HAP-1 (cell line): ENCODE results near the gene SAMHD1.

Experiments
- DNase-seq, 2 experiments: peaks; one replicate each; pipeline ENCODE4 v3.0.0-alpha.2; 2016 to 2020; ENCODE audit warnings: low spot score in 2 of 2
- H3K27me3 ChIP-seq: fragments of 250-450 bp; sonication (Bioruptor Pico); 2 replicates; pipeline ENCODE4 v1.5.1; 2020; ENCODE audit warnings: low read depth, mild to moderate bottlenecking, moderate library complexity
- H3K36me3 ChIP-seq: fragments of 250-450 bp; sonication (Bioruptor Pico); replicated peaks from 2 replicates; pipeline ENCODE4 v1.5.1; 2020; ENCODE audit warnings: mild to moderate bottlenecking
- H3K4me1 ChIP-seq: fragments of 250-450 bp; sonication (Bioruptor Pico); 2 replicates; pipeline ENCODE4 v1.5.1; 2020; ENCODE audit warnings: mild to moderate bottlenecking
- H3K4me3 ChIP-seq: fragments of 250-450 bp; sonication (Bioruptor Pico); 2 replicates; pipeline ENCODE4 v1.5.1; 2020; ENCODE audit warnings: mild to moderate bottlenecking, moderate library complexity
- H3K9me3 ChIP-seq: fragments of 250-450 bp; sonication (Bioruptor Pico); 2 replicates; pipeline ENCODE4 v1.5.1; 2020; ENCODE audit warnings: mild to moderate bottlenecking, moderate library complexity
- in situ Hi-C: fragments of 300-500 bp; cut with MboI; formaldehyde crosslinking; loops from 3 replicates; pipeline ENCODE4 v1.14.3; 2020; ENCODE audit warnings: low sequenced_read_pairs, inconsistent platforms, mixed read lengths

Gene SAMHD1

GRCh38 chr20:36866681-36867495 is 84.6 kb downstream of the SAMHD1 start:
- Histone ChIP-seq H3K9me3 (no peaks in the 10 kb centered on the region), H3K36me3 (no peaks in the 10 kb centered on the region), H3K4me1 (peaks cover 10% of the 10 kb centered on the region), H3K27me3 (no peaks in the 10 kb centered on the region), H3K4me3 (no peak overlapping the region)
- DNase-seq, result no peak
- in situ Hi-C loops, result no loop called here

- H3K27me3 ChIP-seq, result no peaks in the 10 kb centered on the region
- H3K36me3 ChIP-seq, result peaks cover 2% of the 10 kb centered on the region
- no peak for DNase-seq
- H3K4me3 ChIP-seq, result no peak overlapping the region
- H3K9me3 ChIP-seq, result no peaks in the 10 kb centered on the region
- in situ Hi-C loops, result no loop called here
- peaks cover 17% of the 10 kb centered on the region for H3K4me1 ChIP-seq
Measured at GRCh38 chr20:36866164-36866563, 85.3 kb downstream of the SAMHD1 start.

- H3K36me3 ChIP-seq, result peaks cover 6% of the 10 kb centered on the region
- no peak overlapping the region for H3K4me3 ChIP-seq
- H3K4me1 ChIP-seq, result peaks cover 18% of the 10 kb centered on the region
- no peaks in the 10 kb centered on the region for H3K27me3 ChIP-seq
- no peaks in the 10 kb centered on the region for H3K9me3 ChIP-seq
- in situ Hi-C loops, result no loop called here
- no peak for DNase-seq
Measured at GRCh38 chr20:36865861-36866149, 85.7 kb downstream of the SAMHD1 start.

DNA sequence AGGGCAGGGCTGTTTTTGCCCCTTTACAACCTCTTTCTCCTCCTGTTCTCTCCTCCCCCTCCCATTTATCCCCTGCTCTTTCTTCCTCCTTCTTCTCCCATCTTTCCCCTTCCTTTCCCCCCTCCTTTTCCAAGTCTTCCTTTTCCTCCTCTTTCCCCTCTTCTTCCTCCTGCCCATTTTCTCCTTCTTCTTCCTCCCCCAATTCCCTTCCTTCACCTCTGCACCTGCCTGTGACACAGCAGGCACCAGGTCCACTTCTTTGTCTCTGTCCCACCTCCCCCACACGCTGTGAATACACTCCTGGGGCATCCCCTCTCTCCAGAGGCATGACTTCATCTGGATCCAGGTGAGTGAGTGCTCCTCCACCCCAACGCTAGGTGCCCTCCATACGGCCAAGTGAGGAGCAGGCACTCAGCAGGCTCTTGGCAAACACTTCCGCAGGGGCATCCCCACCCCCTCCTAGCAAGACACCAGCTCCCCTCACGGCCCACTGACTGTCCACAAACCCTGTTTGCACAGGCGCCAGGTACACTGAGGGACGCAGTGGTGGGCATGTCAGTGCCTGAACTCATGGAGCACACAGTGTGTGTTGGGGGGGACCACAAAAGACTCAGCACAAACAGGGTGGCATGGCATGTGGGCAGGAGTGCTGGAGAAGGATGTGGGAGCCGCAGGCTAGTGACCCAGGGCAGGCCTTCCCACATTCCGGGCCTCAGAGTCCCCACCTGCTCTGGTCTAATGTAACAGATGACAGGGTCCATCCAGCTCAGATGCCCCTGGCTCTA is 86.2 kb downstream of the SAMHD1 start:
- Histone ChIP-seq H3K27me3 (no peaks in the 10 kb centered on the region), H3K4me1 (peaks cover 18% of the 10 kb centered on the region), H3K4me3 (no peak overlapping the region), H3K9me3 (no peaks in the 10 kb centered on the region), H3K36me3 (peaks cover 11% of the 10 kb centered on the region)
- DNase-seq, result no peak
- in situ Hi-C loops, result no loop called here

DNA sequence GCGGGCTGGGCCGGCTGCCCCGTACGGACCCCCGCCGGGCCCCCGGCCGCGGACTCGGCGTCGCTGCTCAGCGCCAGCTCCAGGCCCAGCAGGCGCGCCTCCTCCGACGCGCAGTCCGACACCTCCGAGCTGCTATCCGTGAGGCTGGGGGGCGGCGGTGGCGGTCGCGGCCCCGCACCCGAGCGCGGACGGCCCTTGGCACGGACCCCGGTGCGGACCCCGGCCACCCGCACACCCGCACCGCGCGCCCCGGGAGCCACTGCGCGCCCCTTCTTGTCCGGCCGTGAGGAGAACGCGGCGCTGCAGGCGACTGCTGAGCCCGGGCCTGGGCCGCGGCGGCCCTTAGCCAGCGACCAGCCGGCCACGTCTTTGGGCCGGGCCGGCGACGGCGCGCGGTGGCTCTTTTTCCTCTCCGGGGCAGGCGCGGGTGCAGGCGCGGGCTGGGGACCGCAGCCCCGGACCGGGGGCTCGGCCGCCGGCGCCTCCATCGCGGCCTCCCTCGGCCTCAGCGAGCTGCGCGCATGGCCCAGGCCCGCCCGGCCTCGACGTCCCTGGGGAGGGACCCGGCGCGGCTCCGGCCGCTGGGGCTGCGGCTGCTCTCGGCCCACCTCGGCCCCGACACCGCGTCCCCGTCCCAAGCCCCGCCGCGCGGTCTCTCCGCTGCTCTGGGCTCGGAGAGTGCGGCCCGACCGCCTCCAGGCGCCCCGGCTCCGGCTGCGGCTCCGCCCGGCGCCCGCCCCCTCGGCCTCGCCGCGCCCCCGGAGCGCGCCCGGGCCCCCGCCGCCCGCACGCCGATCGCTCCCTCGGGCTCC is 88.4 kb downstream of the SAMHD1 start:
- H3K4me1 ChIP-seq, result peaks cover 18% of the 10 kb centered on the region
- no peak for DNase-seq
- H3K4me3 ChIP-seq, result peak overlapping the region; percentile 67
- H3K36me3 ChIP-seq, result peaks cover 12% of the 10 kb centered on the region
- H3K27me3 ChIP-seq, result no peaks in the 10 kb centered on the region
- in situ Hi-C loops, result no loop called here
- H3K9me3 ChIP-seq, result no peaks in the 10 kb centered on the region

DNA sequence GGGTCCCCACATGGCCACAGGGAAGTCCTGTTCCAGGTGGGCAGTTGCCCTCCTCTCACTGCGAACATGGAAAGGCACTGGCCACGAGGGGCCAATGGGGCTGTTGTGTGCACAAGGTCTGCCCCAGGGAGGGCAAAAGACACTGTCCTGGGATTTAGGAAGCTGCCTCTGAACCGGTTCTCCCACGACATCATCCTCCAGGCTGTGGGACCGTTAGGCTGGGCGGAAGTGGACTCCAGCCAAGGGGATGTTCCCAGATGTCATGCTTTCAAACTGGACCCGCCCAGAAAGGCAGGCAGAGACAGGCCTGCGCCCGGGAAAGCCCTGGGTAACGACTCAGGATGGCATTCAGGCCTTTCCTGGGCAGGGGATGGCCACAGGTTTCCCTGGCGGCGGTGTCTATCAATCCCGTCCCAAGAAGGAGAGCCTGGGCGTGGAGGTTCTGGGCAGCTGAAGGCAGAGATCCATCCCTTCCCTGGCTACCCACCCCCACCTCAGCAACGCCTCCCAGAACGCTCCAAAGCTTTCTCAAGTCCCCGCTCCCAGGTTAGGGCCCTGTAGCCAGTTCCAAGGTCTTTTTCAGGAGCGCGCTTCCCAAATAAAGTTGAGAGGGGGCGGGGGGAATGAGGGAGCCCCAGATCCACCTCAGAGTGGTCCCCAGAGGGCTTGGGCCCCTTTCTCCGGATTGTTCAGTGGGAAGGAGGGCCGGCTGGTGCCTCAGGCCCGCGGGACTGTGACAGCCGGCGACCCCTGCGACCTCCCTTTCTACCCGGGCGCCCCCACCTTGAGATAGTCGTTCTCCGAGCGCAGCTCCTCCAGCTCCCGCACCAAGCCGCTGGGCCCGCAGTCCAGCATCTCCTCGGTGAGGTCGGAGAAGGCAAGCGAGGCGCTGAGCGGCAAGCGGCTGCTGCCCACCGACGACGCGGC is 89.4 kb downstream of the SAMHD1 start:
- no peaks in the 10 kb centered on the region for H3K9me3 ChIP-seq
- no peaks in the 10 kb centered on the region for H3K27me3 ChIP-seq
- in situ Hi-C loops, result no loop called here
- peaks cover 18% of the 10 kb centered on the region for H3K4me1 ChIP-seq
- DNase-seq, result peak; percentile 68 to 84
- peaks cover 16% of the 10 kb centered on the region for H3K36me3 ChIP-seq
- peak overlapping the region; percentile 67 for H3K4me3 ChIP-seq

DNA sequence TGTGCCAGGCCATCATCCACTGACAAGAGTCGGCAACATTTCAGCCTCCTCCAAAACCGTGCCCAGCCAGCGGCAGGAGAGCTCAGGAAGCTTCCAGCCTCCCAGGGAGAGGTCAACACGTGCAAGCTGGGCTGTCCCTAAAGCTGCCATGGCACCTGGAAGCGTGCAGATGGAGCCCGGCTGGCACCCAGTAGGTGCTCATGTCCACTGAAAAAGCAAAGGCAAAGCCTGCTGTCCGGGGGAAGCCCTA is 90.0 kb downstream of the SAMHD1 start:
- Histone ChIP-seq H3K4me3 (peak overlapping the region; percentile 67), H3K36me3 (peaks cover 16% of the 10 kb centered on the region), H3K27me3 (no peaks in the 10 kb centered on the region), H3K9me3 (no peaks in the 10 kb centered on the region), H3K4me1 (peaks cover 18% of the 10 kb centered on the region)
- in situ Hi-C loops, result no loop called here
- DNase-seq, result no peak

DNA sequence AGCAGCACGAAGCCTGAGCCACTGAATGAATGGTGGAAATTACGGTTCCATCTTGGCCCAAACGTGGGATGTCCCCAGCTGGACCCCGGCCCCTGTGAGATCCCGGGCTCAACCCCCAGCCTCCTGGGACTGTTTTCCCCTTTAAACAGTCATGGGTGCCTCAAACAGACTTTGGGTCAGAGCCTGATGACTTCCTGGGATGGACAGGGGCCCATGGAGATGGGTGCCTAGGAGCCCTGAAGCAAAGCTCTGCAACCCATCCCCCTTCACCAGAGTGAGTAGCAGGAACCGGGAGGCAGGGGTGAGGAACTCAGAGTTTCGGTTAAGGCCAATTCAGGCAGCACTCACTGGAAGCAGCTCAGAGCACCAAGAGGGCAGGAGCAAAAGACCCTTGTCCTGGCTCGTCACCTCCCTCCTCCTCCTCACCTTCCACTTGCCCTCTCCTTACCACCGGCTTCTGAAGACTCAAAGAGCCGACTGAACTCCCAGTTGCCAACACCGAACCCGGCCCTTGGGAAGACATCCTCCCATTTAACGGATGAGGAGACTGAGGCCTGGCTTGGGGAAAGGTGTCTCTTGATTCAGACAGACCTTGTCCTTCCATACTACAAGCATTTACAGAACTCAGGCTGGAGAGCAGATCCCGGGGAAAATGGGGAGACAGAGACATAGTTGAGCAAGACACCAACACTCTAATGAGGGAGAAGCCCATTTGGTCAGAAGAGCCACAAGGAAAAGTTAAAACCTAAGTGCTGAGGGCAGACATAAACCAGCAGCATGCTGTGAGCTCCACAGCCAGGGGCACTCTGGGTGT is 90.5 kb downstream of the SAMHD1 start:
- in situ Hi-C loops, result no loop called here
- Histone ChIP-seq H3K27me3 (no peaks in the 10 kb centered on the region), H3K36me3 (peaks cover 16% of the 10 kb centered on the region), H3K4me1 (peaks cover 18% of the 10 kb centered on the region), H3K9me3 (no peaks in the 10 kb centered on the region), H3K4me3 (peak overlapping the region; percentile 67)
- DNase-seq, result no peak

DNA sequence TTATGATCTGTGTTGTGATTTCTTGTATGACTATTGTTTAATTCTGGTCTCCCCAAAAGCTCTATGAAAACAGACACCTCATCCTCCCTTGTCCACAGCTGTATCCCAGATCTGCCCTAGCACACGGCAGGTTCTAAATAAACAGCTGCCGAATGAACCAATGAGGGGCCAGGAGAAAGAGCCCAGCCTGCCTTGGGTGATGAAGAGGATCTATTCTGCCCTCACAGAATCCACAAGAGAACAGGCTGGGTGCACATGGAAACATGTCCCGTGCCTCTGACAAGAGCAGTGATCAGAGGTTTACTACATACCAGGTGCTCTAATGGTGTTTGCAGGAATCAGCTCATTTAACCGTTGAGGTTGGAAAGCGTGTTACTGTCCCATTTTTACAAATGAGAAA is 91.2 kb downstream of the SAMHD1 start:
- in situ Hi-C loops, result no loop called here
- Histone ChIP-seq H3K27me3 (no peaks in the 10 kb centered on the region), H3K4me3 (no peak overlapping the region), H3K36me3 (peaks cover 16% of the 10 kb centered on the region), H3K4me1 (peaks cover 18% of the 10 kb centered on the region), H3K9me3 (no peaks in the 10 kb centered on the region)
- no peak for DNase-seq

- DNase-seq, result no peak
- peaks cover 17% of the 10 kb centered on the region for H3K4me1 ChIP-seq
- in situ Hi-C loops, result no loop called here
- H3K9me3 ChIP-seq, result no peaks in the 10 kb centered on the region
- peaks cover 16% of the 10 kb centered on the region for H3K36me3 ChIP-seq
- H3K4me3 ChIP-seq, result no peak overlapping the region
- H3K27me3 ChIP-seq, result no peaks in the 10 kb centered on the region
Measured at GRCh38 chr20:36859700-36860330, 91.7 kb downstream of the SAMHD1 start.

DNA sequence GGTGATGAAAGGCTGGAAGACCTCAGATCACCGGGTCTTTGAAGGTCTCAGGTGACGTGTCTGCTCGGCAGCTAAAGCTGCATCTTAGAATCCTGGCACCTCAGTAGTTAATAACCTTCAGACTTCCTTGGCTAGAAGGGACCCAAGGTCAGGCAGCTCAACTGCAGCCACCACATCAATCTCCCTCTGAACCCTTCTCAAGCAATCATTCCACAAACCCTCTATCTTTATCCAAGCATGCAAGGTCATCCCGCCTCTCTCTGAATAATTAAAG is 92.3 kb downstream of the SAMHD1 start:
- Histone ChIP-seq H3K27me3 (no peaks in the 10 kb centered on the region), H3K4me1 (peaks cover 11% of the 10 kb centered on the region), H3K36me3 (peaks cover 16% of the 10 kb centered on the region), H3K4me3 (no peak overlapping the region), H3K9me3 (no peaks in the 10 kb centered on the region)
- DNase-seq, result no peak
- in situ Hi-C loops, result no loop called here

GRCh38 chr20:36856691-36857635 is 94.5 kb downstream of the SAMHD1 start:
- H3K4me3 ChIP-seq, result no peak overlapping the region
- no peaks in the 10 kb centered on the region for H3K27me3 ChIP-seq
- DNase-seq, result no peak
- peaks cover 9% of the 10 kb centered on the region for H3K4me1 ChIP-seq
- in situ Hi-C loops, result no loop called here
- H3K36me3 ChIP-seq, result peaks cover 16% of the 10 kb centered on the region
- no peaks in the 10 kb centered on the region for H3K9me3 ChIP-seq
